A172 (cell line): ENCODE data around the gene LRRC26. TPM values are rescaled to one million over a fixed set of nuclear protein-coding genes. Genes with fewer than 3 reads are reported as not detected.

Source experiments
- DNase-seq: peaks from one replicate; pipeline ENCODE4 v3.0.0-alpha.2; 2015; ENCODE audit warnings: low spot score
- total RNA-seq: library from RNA; depleted of rRNA; stranded (reverse); fragments of >200 nt; shearing (Covaris generic); gene quantifications from 2 replicates; pipeline ENCODE4 v1.2.3, GENCODE V29; 2014

LRRC26 gene
- total RNA-seq, 1 experiment from 2014 or later, result not detected

- no peak for DNase-seq
These were observed 14.2 kb upstream of the LRRC26 start for GRCh38 chr9:137183980-137184595.

GRCh38 chr9:137182836-137183235, 13.0 kb upstream of the LRRC26 start:
- DNase-seq, result no peak

- DNase-seq, result no peak
These were observed 11.8 kb upstream of the LRRC26 start for GRCh38 chr9:137181680-137182079.

- no peak for DNase-seq
These were observed 10.6 kb upstream of the LRRC26 start for GRCh38 chr9:137180491-137180890.

GRCh38 chr9:137179761-137180160, 9.9 kb upstream of the LRRC26 start:
- DNase-seq, result no peak

- DNase-seq, result no peak
These were observed 9.2 kb upstream of the LRRC26 start for GRCh38 chr9:137178939-137179630.

- peak; percentile 61 for DNase-seq
These were observed 8.5 kb upstream of the LRRC26 start for GRCh38 chr9:137178201-137178938.

GRCh38 chr9:137176302-137177182, 6.7 kb upstream of the LRRC26 start:
- DNase-seq, result no peak

- no peak for DNase-seq
These were observed 5.6 kb upstream of the LRRC26 start for GRCh38 chr9:137175345-137175961.

- no peak for DNase-seq
These were observed 5.0 kb upstream of the LRRC26 start for GRCh38 chr9:137174722-137175293.

GRCh38 chr9:137173796-137174664, 4.2 kb upstream of the LRRC26 start:
- DNase-seq, result no peak

- DNase-seq, result no peak
These were observed 3.3 kb upstream of the LRRC26 start for GRCh38 chr9:137172901-137173795.

- DNase-seq, result no peak
These were observed 1.5 kb upstream of the LRRC26 start for GRCh38 chr9:137171149-137171900.

GRCh38 chr9:137170486-137171148, 766 bp upstream of the LRRC26 start:
- DNase-seq, result no peak

GRCh38 chr9:137168904-137169856, 671 bp downstream of the LRRC26 start:
- DNase-seq, result peak; percentile 50

- no peak for DNase-seq
These were observed 1.3 kb downstream of the LRRC26 start for GRCh38 chr9:137168573-137168903.
